H1 (cell line): ENCODE data around the gene SP1. TPM values are rescaled to one million over a fixed set of nuclear protein-coding genes. Genes with fewer than 3 reads are reported as not detected.

ENCODE experiments used
- FOSL1 ChIP-seq: IDR thresholded peaks from 2 replicates; pipeline ENCODE4 v1.6.1; 2011; ENCODE audit warnings: mild to moderate bottlenecking, low read depth, low read length, moderate library complexity; ENCODE audit not compliant: insufficient read depth
- GABPA ChIP-seq: IDR thresholded peaks from 2 replicates; pipeline ENCODE4 v1.6.1; 2011; ENCODE audit warnings: mild to moderate bottlenecking, low read length, moderate library complexity, borderline replicate concordance; ENCODE audit not compliant: insufficient read depth
- RBBP5 ChIP-seq: IDR thresholded peaks from 2 replicates; pipeline ENCODE4 v1.7.1; 2012; ENCODE audit warnings: low read depth, mild to moderate bottlenecking, inconsistent platforms, low read length, moderate library complexity, borderline replicate concordance
- RXRA ChIP-seq: IDR thresholded peaks from 2 replicates; pipeline ENCODE4 v1.6.1; 2011; ENCODE audit warnings: low read depth, mild to moderate bottlenecking, low read length, moderate library complexity; ENCODE audit not compliant: insufficient read depth
- SIN3A ChIP-seq, 2 experiments: IDR thresholded peaks in 1 of 2; conservative IDR thresholded peaks in 1 of 2; 2 replicates each; pipeline ENCODE4 v1.6.1; 2011 to 2012; ENCODE audit warnings: low read length in 2 of 2, improper control_type of control experiment in 1 of 2, low read depth in 1 of 2, mild to moderate bottlenecking in 1 of 2
- polyA plus RNA-seq, 7 experiments: library from polyadenylated mRNA; depleted of rRNA in 3 of 7; stranded (reverse) in 5 of 7; unstranded in 2 of 7; fragments of >200 nt in 5 of 7; fragments of 200-250 nt in 2 of 7; gene quantifications; 1 replicate in 5 of 7; 2 replicates in 1 of 7; 4 replicates in 1 of 7; pipeline versions ENCODE4 v1.2.1 to v1.2.3, GENCODE V29; 2011 to 2013; ENCODE audit warnings: missing spikeins in 2 of 7, mixed read lengths in 2 of 7
- total RNA-seq: library from RNA; stranded (reverse); fragmentation: NEBNext Ultra II Directional; extraction: Animal tissue kit (Norgen Biotek cat#: 25700); gene quantifications from 2 replicates; pipeline ENCODE4 v1.2.1, GENCODE V29; 2021

SP1 gene
- total and polyA plus RNA-seq, 2 of the 8 experiments (the other 6 are each of a cell fraction or from before 2014, with no cell fraction given), result 50.7 to 75.2 TPM

GRCh38 chr12:53423597-53423996 lies 43.6 kb downstream of the SP1 start, which contains the start of gene AMHR2 (continued):
- TF ChIP-seq FOSL1, result no peak
- no peak for TF ChIP-seq RBBP5
- no peak for TF ChIP-seq GABPA
- no peak for TF ChIP-seq SIN3A (conservative IDR thresholded peaks at IDR 0.05 in 1 of 2, IDR thresholded peaks at IDR 0.05 in 1 of 2; ENCODE audit: low read depth in 1 of 2, low read length in 2 of 2)
- no peak for TF ChIP-seq RXRA
